Measurements from ENCODE around the gene ATP2A3.

GRCh38 chr17:3963237-3964201 is 718 bp downstream of the ATP2A3 start:
- no peak for TF ChIP-seq POLR2AphosphoS5 (IDR thresholded peaks at IDR 0.05; ENCODE audit: low read depth, low read length)
- TF ChIP-seq FOXP2 (optimal IDR thresholded peaks at IDR 0.05; ENCODE audit: borderline replicate concordance, extremely low read depth, extremely low read length, insufficient read depth) = no peak

Measured in PFSK-1 (cell line).